Measurements from ENCODE around the gene OLA1.

DNA sequence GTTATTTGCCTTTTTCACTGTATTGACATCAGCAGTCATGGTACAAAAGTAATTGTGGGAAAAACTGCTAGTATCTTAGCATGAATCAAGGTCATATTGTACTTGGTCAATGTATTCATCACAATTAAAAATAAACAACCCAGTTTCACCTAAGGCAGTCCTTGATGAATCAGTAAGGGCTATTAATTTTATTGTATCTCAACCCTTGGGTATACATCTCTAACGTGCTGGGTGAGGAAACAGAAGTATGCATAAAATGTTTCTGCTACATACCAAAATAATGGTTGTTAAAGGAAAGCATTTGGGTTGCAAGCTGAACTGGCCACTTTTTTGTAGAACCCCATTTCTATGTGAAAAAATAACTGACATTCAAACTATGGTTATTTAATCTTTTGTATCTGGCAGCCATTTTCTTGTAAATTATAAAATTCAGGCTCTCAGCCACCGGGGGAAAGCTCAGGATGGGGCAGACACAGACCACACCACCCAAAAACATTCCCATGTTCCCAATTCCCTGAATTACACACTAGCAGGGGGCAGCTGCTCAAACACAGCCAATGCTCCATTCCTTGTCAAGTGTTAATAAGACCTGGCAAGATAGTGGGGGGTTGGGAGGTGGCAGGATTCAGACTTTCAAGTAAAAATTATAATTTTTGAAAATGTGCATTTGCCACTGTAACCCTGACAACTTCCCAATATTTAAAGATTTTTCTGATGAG is 49.3 kb downstream of the OLA1 start:
- TF ChIP-seq, protein P1, sequence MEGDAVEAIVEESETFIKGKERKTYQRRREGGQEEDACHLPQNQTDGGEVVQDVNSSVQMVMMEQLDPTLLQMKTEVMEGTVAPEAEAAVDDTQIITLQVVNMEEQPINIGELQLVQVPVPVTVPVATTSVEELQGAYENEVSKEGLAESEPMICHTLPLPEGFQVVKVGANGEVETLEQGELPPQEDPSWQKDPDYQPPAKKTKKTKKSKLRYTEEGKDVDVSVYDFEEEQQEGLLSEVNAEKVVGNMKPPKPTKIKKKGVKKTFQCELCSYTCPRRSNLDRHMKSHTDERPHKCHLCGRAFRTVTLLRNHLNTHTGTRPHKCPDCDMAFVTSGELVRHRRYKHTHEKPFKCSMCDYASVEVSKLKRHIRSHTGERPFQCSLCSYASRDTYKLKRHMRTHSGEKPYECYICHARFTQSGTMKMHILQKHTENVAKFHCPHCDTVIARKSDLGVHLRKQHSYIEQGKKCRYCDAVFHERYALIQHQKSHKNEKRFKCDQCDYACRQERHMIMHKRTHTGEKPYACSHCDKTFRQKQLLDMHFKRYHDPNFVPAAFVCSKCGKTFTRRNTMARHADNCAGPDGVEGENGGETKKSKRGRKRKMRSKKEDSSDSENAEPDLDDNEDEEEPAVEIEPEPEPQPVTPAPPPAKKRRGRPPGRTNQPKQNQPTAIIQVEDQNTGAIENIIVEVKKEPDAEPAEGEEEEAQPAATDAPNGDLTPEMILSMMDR (IDR thresholded peaks at IDR 0.05), result no peak
- TF ChIP-seq EZH2 (IDR thresholded peaks at IDR 0.05; ENCODE audit: borderline replicate concordance, insufficient read depth, low read depth, low read length, poor library complexity, severe bottlenecking), result no peak

All from B cell (primary cell).